ENCODE results near the gene COL4A1.
A peak's percentile ranks its signal among the peaks of the same experiment; 100 is the strongest.

The COL4A1 gene

GRCh38 chr13:110221406-110222117, 85.4 kb downstream of the COL4A1 start:
- peak overlapping the region in 1 of 2 donors; percentile 23 for H3K4me3 ChIP-seq
- intact Hi-C loops (cut with DNase I; ENCODE audit: low total_unique reads), result loop anchor here (2.0 to 10.0 kb wide), 3 partner anchors 13 to 216 kb away; partner anchors contain the start of genes COL4A1 and COL4A2
- H3K27ac ChIP-seq, result peak overlapping the region; percentile 71 to 91
- no peak for TF ChIP-seq CTCF (IDR thresholded peaks at IDR 0.05)
- peaks cover 0 to 4% (median 0%) of the 10 kb centered on the region in 3 donors for H3K36me3 ChIP-seq
- no peaks in the 10 kb centered on the region for H3K9me3 ChIP-seq
- no peaks in the 10 kb centered on the region for H3K27me3 ChIP-seq
- H3K4me1 ChIP-seq, result peaks cover 0 to 85% (median 46%) of the 10 kb centered on the region in 4 donors
- no peak for DNase-seq

- H3K36me3 ChIP-seq, result peaks cover 0 to 4% (median 0%) of the 10 kb centered on the region in 3 donors
- no peak for TF ChIP-seq CTCF (IDR thresholded peaks at IDR 0.05)
- DNase-seq, result no peak
- no peaks in the 10 kb centered on the region for H3K9me3 ChIP-seq
- H3K4me3 ChIP-seq, result no peak overlapping the region
- intact Hi-C loops (cut with DNase I; ENCODE audit: low total_unique reads), result loop anchor here (2.0 to 10.0 kb wide), 3 partner anchors 14 to 217 kb away; partner anchors contain the start of genes COL4A1 and COL4A2
- peaks cover under 1 to 85% (median 46%) of the 10 kb centered on the region in 4 donors for H3K4me1 ChIP-seq
- peak overlapping the region; percentile 71 to 91 for H3K27ac ChIP-seq
- no peaks in the 10 kb centered on the region for H3K27me3 ChIP-seq
Observed at GRCh38 chr13:110220471-110220870, 86.5 kb downstream of the COL4A1 start.

GRCh38 chr13:110218581-110219201, 88.3 kb downstream of the COL4A1 start:
- Histone ChIP-seq H3K27me3 (no peaks in the 10 kb centered on the region), H3K4me1 (peaks cover 8 to 88% (median 57%) of the 10 kb centered on the region in 4 donors), H3K4me3 (no peak overlapping the region), H3K27ac (peak overlapping the region; percentile 73 to 78), H3K36me3 (peaks cover under 1 to 13% (median 2%) of the 10 kb centered on the region in 3 donors), H3K9me3 (no peaks in the 10 kb centered on the region)
- intact Hi-C loops (cut with DNase I; ENCODE audit: low total_unique reads), result loop anchor here (10.0 kb wide), 1 partner anchor 496 kb away; the partner anchor contains the start of gene ING1
- no peak for TF ChIP-seq CTCF (IDR thresholded peaks at IDR 0.05)
- no peak for DNase-seq

- no peak for DNase-seq
- intact Hi-C loops (cut with DNase I; ENCODE audit: low total_unique reads), result loop anchor here (10.0 kb wide), 1 partner anchor 497 kb away; the partner anchor contains the start of gene ING1
Observed at GRCh38 chr13:110217811-110218210, 89.1 kb downstream of the COL4A1 start.

More at GRCh38 chr13:110217811-110218210, 89.1 kb downstream of the COL4A1 start:
- Histone ChIP-seq H3K4me3 (no peak overlapping the region), H3K9me3 (no peaks in the 10 kb centered on the region), H3K36me3 (peaks cover 7 to 22% (median 9%) of the 10 kb centered on the region in 3 donors), H3K27me3 (no peaks in the 10 kb centered on the region), H3K27ac (peak overlapping the region; percentile 73 to 78), H3K4me1 (peaks cover 8 to 85% (median 58%) of the 10 kb centered on the region in 4 donors)
- TF ChIP-seq CTCF (IDR thresholded peaks at IDR 0.05), result no peak

Data from tibial artery (tissue), 4 donors.